ENCODE measurements around the gene CTCF.
A peak's percentile ranks its signal among the peaks of the same experiment; 100 is the strongest.

Gene CTCF

GRCh38 chr16:67653789-67654402 lies 91.6 kb downstream of the CTCF start:
- DNase-seq: no peak

- DNase-seq: no peak
These were observed 92.1 kb downstream of the CTCF start for GRCh38 chr16:67654403-67654911.

GRCh38 chr16:67655363-67655762 lies 93.0 kb downstream of the CTCF start:
- DNase-seq: no peak

GRCh38 chr16:67656344-67657016 lies 94.2 kb downstream of the CTCF start:
- no peak for DNase-seq

GRCh38 chr16:67657017-67657608 lies 94.8 kb downstream of the CTCF start:
- DNase-seq: no peak

- no peak for DNase-seq
These were observed 95.6 kb downstream of the CTCF start for GRCh38 chr16:67657751-67658518.

GRCh38 chr16:67658849-67659674 lies 96.7 kb downstream of the CTCF start:
- DNase-seq: no peak

- DNase-seq: peak; percentile 97 to 100 (median 99)
These were observed 97.6 kb downstream of the CTCF start, which contains the start of gene ACD for GRCh38 chr16:67659675-67660563. Gene ACD, minus strand, starts transcription at chr16:67660260. Its CDS starts 40 bp downstream, at chr16:67660220.

- peak; percentile 96 to 98 (median 97) for DNase-seq
These were observed 98.3 kb downstream of the CTCF start, which contains the start of gene PARD6A for GRCh38 chr16:67660564-67661028. Gene PARD6A, plus strand, starts transcription at chr16:67660960. Its CDS starts 79 bp downstream, at chr16:67661039.

- peak in 2 of 3 donors; percentile 18 to 31 for DNase-seq
These were observed 98.9 kb downstream of the CTCF start for GRCh38 chr16:67661101-67661761.

GRCh38 chr16:67661886-67662652 lies 99.7 kb downstream of the CTCF start:
- DNase-seq: no peak

GRCh38 chr16:67662653-67663010 lies 100.3 kb downstream of the CTCF start:
- DNase-seq: no peak

GRCh38 chr16:67663151-67663876 lies 101.0 kb downstream of the CTCF start:
- DNase-seq: peak; percentile 56 to 75 (median 58)

GRCh38 chr16:67663877-67664222 lies 101.5 kb downstream of the CTCF start:
- no peak for DNase-seq

GRCh38 chr16:67664258-67664657 lies 101.9 kb downstream of the CTCF start:
- no peak for DNase-seq

GRCh38 chr16:67664871-67665270 lies 102.5 kb downstream of the CTCF start:
- no peak for DNase-seq

GRCh38 chr16:67665598-67665997 lies 103.3 kb downstream of the CTCF start:
- DNase-seq: no peak

GRCh38 chr16:67666032-67666551 lies 103.8 kb downstream of the CTCF start:
- DNase-seq: peak; percentile 31 to 67 (median 41)

Data from suppressor macrophage treated with lipopolysaccharide for 1 hour (primary cell).